ENCODE results near the gene GALR2. TPM values are rescaled to one million over a fixed set of nuclear protein-coding genes. Genes with fewer than 3 reads are reported as not detected.
"Not testable (repeated sequence)": the region's sequence is repeated elsewhere in the genome, so short reads cannot be mapped to it uniquely, and the experiment has no call there.

GALR2 gene
- total and polyA plus RNA-seq, 2 experiments from 2014 or later: 0.18 TPM; not detected in 1

DNA sequence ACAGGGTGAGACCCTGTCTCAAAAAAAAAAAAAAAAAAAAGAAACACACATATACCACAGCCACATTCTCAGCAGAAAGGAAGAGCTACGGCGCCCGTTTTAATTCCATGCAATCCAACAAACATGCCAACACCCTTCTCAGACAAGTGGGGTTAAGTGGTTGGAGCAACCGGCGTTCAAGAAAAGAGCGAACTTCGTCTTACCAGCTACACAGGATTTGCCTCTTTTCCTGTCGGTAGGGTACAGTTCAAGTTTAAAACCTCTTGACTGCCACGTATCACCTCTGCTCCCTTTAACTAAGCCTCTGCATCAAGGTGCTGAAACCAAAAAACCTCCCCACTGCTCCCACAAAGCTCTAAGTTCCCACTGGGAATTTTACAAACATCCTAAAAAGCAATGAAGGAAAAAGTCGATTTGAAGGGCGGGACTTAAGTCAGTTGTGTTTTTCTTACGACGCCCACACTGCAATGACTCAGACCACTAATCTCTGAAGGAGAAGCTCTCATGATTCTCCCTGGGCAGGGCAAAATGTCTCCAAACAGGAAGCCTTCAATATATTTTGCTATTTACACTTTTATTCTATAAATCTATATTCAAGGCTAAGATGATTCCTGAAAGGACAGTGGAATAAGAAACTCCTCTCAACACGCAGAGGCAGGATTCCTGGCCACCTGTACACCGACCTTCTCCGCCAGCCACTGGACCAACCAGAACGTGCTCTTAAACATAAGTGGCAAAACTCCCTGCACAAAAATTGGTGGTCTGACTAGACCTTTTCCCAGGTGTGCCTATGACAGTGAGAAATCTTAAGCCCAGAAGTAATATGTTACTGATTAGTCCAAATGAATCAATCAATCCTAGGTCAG lies 21.1 kb upstream of the GALR2 start:
- Histone ChIP-seq H3K9ac (no peak overlapping the region), H3F3A (ENCODE audit: insufficient read depth) (no peaks in the 10 kb centered on the region; the same call in 1 of the 2 replicates), H3K36me3 (ENCODE audit: low read depth) (peaks cover 80% of the 10 kb centered on the region), H3K9me3 (ENCODE audit: low read depth) (no peaks in the 10 kb centered on the region), H3K9me2 (ENCODE audit: insufficient read depth) (no peaks in the 10 kb centered on the region), H3K4me1 (ENCODE audit: insufficient read depth) (peaks cover 4% of the 10 kb centered on the region; the same call in 1 of the 2 replicates), H3K27me3 (replicated peaks; ENCODE audit: insufficient read depth) (no peaks in the 10 kb centered on the region), H3K4me2 (ENCODE audit: unreplicated experiment) (no peak overlapping the region), H4K20me1 (ENCODE audit: insufficient read depth) (no peaks in the 10 kb centered on the region), H2AFZ (no peak overlapping the region), H3K4me3 (no peak overlapping the region), H3K27ac (no peak overlapping the region), H3K79me2 (ENCODE audit: insufficient read depth) (peaks cover 67% of the 10 kb centered on the region)
- TF ChIP-seq EZH2 (IDR thresholded peaks at IDR 0.05; ENCODE audit: insufficient read depth, poor library complexity, severe bottlenecking) (no peak), EZH2phosphoT487 (IDR thresholded peaks at IDR 0.05; ENCODE audit: insufficient read depth, low read depth) (no peak)
- in situ Hi-C loops (cut with MboI): no loop called here
- DNase-seq: peak; percentile 71
- 89 to 91% methylated on average over 17 of the region's 17 CpGs for WGBS, 2 experiments (ENCODE audit: low coverage in 1 of 2, low lambda C conversion rate in 2 of 2, missing lambda C conversion rate in 2 of 2)

DNA sequence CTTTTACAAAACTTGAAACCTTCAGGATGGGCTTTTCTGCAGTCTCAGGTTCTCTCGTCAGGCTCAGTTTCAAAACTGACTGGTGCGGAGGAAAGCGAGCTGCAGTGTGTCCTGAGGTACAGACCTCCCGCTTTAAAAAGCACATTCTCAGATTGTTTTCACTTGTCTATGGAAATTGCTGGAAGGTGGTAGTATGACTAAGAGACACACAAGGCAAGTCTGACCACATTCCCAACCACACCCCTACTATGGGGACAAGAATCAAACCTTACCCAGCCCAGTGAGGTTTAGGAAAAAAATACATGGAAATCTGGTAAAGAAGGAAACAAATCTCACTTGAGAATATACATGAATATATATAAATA lies 20.5 kb upstream of the GALR2 start:
- no peaks in the 10 kb centered on the region for H3K9me2 ChIP-seq (ENCODE audit: insufficient read depth)
- no peak overlapping the region for H3K4me2 ChIP-seq (ENCODE audit: unreplicated experiment)
- no peaks in the 10 kb centered on the region for H4K20me1 ChIP-seq (ENCODE audit: insufficient read depth)
- peaks cover 4% of the 10 kb centered on the region; the same call in 1 of the 2 replicates for H3K4me1 ChIP-seq (ENCODE audit: insufficient read depth)
- H3K27me3 ChIP-seq (replicated peaks; ENCODE audit: insufficient read depth): no peaks in the 10 kb centered on the region
- in situ Hi-C loops (cut with MboI): no loop called here
- DNase-seq: peak; percentile 64
- H3F3A ChIP-seq (ENCODE audit: insufficient read depth): no peaks in the 10 kb centered on the region; the same call in 1 of the 2 replicates
- H3K4me3 ChIP-seq: no peak overlapping the region
- 97 to 98% methylated on average over 4 of the region's 4 CpGs for whole genome bisulfite sequencing, 2 experiments (ENCODE audit: low coverage in 1 of 2, low lambda C conversion rate in 2 of 2, missing lambda C conversion rate in 2 of 2)
- H3K27ac ChIP-seq: no peak overlapping the region
- H3K9ac ChIP-seq: no peak overlapping the region
- peaks cover 67% of the 10 kb centered on the region for H3K79me2 ChIP-seq (ENCODE audit: insufficient read depth)
- TF ChIP-seq EZH2 (IDR thresholded peaks at IDR 0.05; ENCODE audit: insufficient read depth, poor library complexity, severe bottlenecking) (no peak), EZH2phosphoT487 (IDR thresholded peaks at IDR 0.05; ENCODE audit: insufficient read depth, low read depth) (no peak)
- no peaks in the 10 kb centered on the region for H3K9me3 ChIP-seq (ENCODE audit: low read depth)
- peaks cover 81% of the 10 kb centered on the region for H3K36me3 ChIP-seq (ENCODE audit: low read depth)
- no peak overlapping the region for H2AFZ ChIP-seq

DNA sequence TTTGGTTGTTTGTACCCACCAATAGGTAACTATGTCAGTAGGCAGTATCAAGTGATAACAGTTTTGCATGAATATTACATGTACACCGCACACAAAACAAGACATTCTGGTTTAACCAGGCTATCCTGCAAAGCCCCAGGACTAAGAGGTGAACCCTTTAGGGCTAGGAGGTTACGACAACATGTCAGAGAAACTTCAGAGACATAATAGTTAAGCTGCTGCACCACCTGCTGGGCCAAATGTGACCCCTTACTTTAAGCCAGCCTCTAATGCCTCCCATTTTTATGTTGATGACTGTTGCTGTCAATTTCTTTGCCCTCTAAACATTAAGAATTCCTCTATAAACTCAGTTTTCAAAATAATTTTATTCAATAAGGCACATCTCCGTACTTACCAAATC lies 17.7 kb upstream of the GALR2 start:
- H3K9me3 ChIP-seq (ENCODE audit: low read depth): no peaks in the 10 kb centered on the region
- H4K20me1 ChIP-seq (ENCODE audit: insufficient read depth): no peaks in the 10 kb centered on the region
- H3K4me1 ChIP-seq (ENCODE audit: insufficient read depth): peaks cover 4% of the 10 kb centered on the region; the same call in 1 of the 2 replicates
- no peak for TF ChIP-seq EZH2 (IDR thresholded peaks at IDR 0.05; ENCODE audit: insufficient read depth, poor library complexity, severe bottlenecking)
- in situ Hi-C loops (cut with MboI): no loop called here
- 93% methylated on average over 3 of the region's 3 CpGs for WGBS, 2 experiments (ENCODE audit: low coverage in 1 of 2, low lambda C conversion rate in 2 of 2, missing lambda C conversion rate in 2 of 2)
- no peak overlapping the region for H3K9ac ChIP-seq
- H3K36me3 ChIP-seq (ENCODE audit: low read depth): peaks cover 75% of the 10 kb centered on the region
- H3K4me2 ChIP-seq (ENCODE audit: unreplicated experiment): no peak overlapping the region
- no peaks in the 10 kb centered on the region for H3K27me3 ChIP-seq (replicated peaks; ENCODE audit: insufficient read depth)
- no peak for DNase-seq
- H3F3A ChIP-seq (ENCODE audit: insufficient read depth): no peaks in the 10 kb centered on the region; the same call in 1 of the 2 replicates
- peaks cover 48% of the 10 kb centered on the region for H3K79me2 ChIP-seq (ENCODE audit: insufficient read depth)
- H2AFZ ChIP-seq: no peak overlapping the region
- no peak overlapping the region for H3K4me3 ChIP-seq
- no peaks in the 10 kb centered on the region for H3K9me2 ChIP-seq (ENCODE audit: insufficient read depth)
- H3K27ac ChIP-seq: no peak overlapping the region

DNA sequence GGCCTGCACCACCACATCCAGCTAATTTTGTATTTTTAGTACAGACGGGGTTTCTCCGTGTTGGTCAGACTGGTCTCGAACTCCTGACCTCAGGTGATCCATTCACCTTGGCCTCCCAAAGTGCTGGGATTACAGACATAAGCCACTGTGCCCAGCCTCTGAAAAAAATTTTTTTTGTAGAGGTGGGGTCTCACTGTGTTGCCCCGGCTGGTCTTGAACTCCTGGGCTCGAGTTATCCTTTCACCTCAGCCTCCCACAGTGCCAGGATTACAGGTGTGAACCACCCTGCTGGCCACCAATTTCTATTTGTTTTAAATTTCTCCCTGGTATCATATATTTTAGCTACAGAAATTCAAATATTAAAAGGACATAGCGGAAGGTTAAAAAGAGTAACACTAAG lies 16.3 kb upstream of the GALR2 start:
- H2AFZ ChIP-seq; H3K9me2 ChIP-seq (ENCODE audit: insufficient read depth); DNase-seq; H3K4me2 ChIP-seq (ENCODE audit: unreplicated experiment); H3K4me3 ChIP-seq; H4K20me1 ChIP-seq (ENCODE audit: insufficient read depth); H3K4me1 ChIP-seq (ENCODE audit: insufficient read depth); H3K27ac ChIP-seq; H3K9me3 ChIP-seq (ENCODE audit: low read depth); H3K9ac ChIP-seq; in situ Hi-C loops (cut with MboI); H3F3A ChIP-seq (ENCODE audit: insufficient read depth); H3K27me3 ChIP-seq (replicated peaks; ENCODE audit: insufficient read depth): not testable (repeated sequence)
- Histone ChIP-seq H3K36me3 (ENCODE audit: low read depth) (peaks cover 72% of the 10 kb centered on the region), H3K79me2 (ENCODE audit: insufficient read depth) (peaks cover 39% of the 10 kb centered on the region)
- 91 to 93% methylated on average over 6 of the region's 6 CpGs for WGBS, 2 experiments (ENCODE audit: low coverage in 1 of 2, low lambda C conversion rate in 2 of 2, missing lambda C conversion rate in 2 of 2)
